IPS-NIHi7 (cell line): ENCODE data around the gene EME2.

Experiments
- DNase-seq: peaks from one replicate; pipeline ENCODE4 v3.0.0; 2012; ENCODE audit warnings: mixed read lengths; ENCODE audit errors: extremely low spot score

Gene EME2

GRCh38 chr16:1818873-1819525, 46.4 kb downstream of the EME2 start:
- no peak for DNase-seq

GRCh38 chr16:1819611-1820010, 47.0 kb downstream of the EME2 start:
- no peak for DNase-seq

- DNase-seq = no peak
Observed at GRCh38 chr16:1820096-1820945, 47.7 kb downstream of the EME2 start.

- no peak for DNase-seq
Observed at GRCh38 chr16:1820946-1821290, 48.3 kb downstream of the EME2 start.

- no peak for DNase-seq
Observed at GRCh38 chr16:1821861-1822611, 49.4 kb downstream of the EME2 start.

GRCh38 chr16:1822801-1823200, 50.2 kb downstream of the EME2 start:
- DNase-seq = no peak

GRCh38 chr16:1823821-1824220, 51.2 kb downstream of the EME2 start:
- peak; percentile 66 for DNase-seq

- no peak for DNase-seq
Observed at GRCh38 chr16:1825381-1825863, 52.8 kb downstream of the EME2 start.
